Peyer's patch (tissue), 4 donors: ENCODE results near the gene NDRG4.

Experiments used
- POLR2A ChIP-seq, 2 donors: fragments of 450-650 bp; IDR thresholded peaks; one replicate each; pipeline ENCODE4 v1.5.1; 2017; ENCODE audit warnings: antibody characterized with exemption in 2 of 2, mild to moderate bottlenecking in 2 of 2, moderate library complexity in 2 of 2
- TF ChIP-seq, protein P1 (sequence below), 6 experiments: fragments of 450-650 bp in 4 of 6; fragments of 200-600 bp in 2 of 6; sonication (generic) in 1 of 6; IDR thresholded peaks; one replicate each; pipeline ENCODE4 v1.5.1; 2017 to 2019; ENCODE audit warnings: antibody characterized with exemption in 6 of 6, mild to moderate bottlenecking in 3 of 6, moderate library complexity in 1 of 6

DNA sequence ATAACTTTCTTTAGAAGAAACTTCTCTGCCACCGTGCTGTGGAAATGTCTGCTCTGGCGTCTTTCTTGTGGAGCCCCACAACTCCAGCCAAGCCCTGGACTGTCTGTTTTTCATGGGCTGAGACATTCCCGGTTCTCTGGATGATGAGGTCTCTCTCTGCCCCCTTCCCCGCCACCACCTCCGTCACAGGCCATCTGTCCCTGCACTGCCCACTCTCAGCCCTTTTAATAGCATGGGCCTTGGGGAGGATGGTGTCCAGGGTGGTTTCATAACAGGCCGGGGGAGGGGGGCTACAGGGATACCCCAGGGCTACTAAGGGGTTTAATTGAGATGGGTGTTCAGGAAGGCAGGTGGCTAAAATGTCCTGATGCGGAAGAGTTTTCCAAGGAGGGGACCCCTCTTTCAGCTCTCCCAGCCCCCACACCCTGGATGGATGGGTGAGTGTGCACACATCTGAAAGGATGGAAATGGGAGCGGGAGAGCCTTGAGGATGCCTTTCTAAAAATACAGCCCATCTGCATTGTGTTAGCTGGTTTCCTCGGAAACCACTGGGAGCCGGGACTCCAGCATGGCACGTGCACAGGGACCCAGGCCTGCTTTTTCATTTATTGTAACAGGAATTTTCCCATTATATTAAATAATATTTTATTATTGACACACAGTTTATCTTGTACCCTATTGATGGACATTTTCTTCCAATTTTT lies 14.6 kb upstream of the NDRG4 start:
- no peak for TF ChIP-seq POLR2A (IDR thresholded peaks at IDR 0.05)
- TF ChIP-seq, protein P1, sequence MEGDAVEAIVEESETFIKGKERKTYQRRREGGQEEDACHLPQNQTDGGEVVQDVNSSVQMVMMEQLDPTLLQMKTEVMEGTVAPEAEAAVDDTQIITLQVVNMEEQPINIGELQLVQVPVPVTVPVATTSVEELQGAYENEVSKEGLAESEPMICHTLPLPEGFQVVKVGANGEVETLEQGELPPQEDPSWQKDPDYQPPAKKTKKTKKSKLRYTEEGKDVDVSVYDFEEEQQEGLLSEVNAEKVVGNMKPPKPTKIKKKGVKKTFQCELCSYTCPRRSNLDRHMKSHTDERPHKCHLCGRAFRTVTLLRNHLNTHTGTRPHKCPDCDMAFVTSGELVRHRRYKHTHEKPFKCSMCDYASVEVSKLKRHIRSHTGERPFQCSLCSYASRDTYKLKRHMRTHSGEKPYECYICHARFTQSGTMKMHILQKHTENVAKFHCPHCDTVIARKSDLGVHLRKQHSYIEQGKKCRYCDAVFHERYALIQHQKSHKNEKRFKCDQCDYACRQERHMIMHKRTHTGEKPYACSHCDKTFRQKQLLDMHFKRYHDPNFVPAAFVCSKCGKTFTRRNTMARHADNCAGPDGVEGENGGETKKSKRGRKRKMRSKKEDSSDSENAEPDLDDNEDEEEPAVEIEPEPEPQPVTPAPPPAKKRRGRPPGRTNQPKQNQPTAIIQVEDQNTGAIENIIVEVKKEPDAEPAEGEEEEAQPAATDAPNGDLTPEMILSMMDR (IDR thresholded peaks at IDR 0.05) = no peak
